Hindlimb muscle (tissue), 1 donor: ENCODE data around the gene ROPN1L. TPM values are rescaled to one million over a fixed set of nuclear protein-coding genes. Genes with fewer than 3 reads are reported as not detected.
"Not testable (repeated sequence)": the region's sequence is repeated elsewhere in the genome, so short reads cannot be mapped to it uniquely, and the experiment has no call there.

Experiments used
- DNase-seq: peaks from one replicate; pipeline ENCODE4 v3.0.0-alpha.2; 2013
- polyA plus RNA-seq: library from polyadenylated mRNA; unstranded; fragments of 120-200 nt; gene quantifications from one replicate; pipeline ENCODE4 v1.2.1, GENCODE V29; 2013; ENCODE audit not compliant: insufficient read length

The ROPN1L gene
- polyA plus RNA-seq: 0.25 TPM

GRCh38 chr5:10441083-10441991 lies at the start of gene ROPN1L:
TSS of gene ROPN1L (plus strand) at chr5:10441879. CDS start at chr5:10442168, 289 bp downstream.
- DNase-seq: peak; percentile 94

- not testable (repeated sequence) for DNase-seq
Measured at GRCh38 chr5:10392567-10393328, 48.9 kb upstream of the ROPN1L start.

GRCh38 chr5:10393491-10393890 lies 48.2 kb upstream of the ROPN1L start:
- no peak for DNase-seq

GRCh38 chr5:10396552-10396951 lies 45.1 kb upstream of the ROPN1L start:
- no peak for DNase-seq

- no peak for DNase-seq
Measured at GRCh38 chr5:10399839-10400238, 41.8 kb upstream of the ROPN1L start.

- no peak for DNase-seq
Measured at GRCh38 chr5:10400411-10400810, 41.3 kb upstream of the ROPN1L start.

GRCh38 chr5:10400831-10401230 lies 40.8 kb upstream of the ROPN1L start:
- no peak for DNase-seq

GRCh38 chr5:10401498-10401897 lies 40.2 kb upstream of the ROPN1L start:
- no peak for DNase-seq

- no peak for DNase-seq
Measured at GRCh38 chr5:10403829-10404228, 37.9 kb upstream of the ROPN1L start.

GRCh38 chr5:10406651-10407050 lies 35.0 kb upstream of the ROPN1L start:
- no peak for DNase-seq

GRCh38 chr5:10409504-10409903 lies 32.2 kb upstream of the ROPN1L start:
- no peak for DNase-seq

GRCh38 chr5:10410662-10411061 lies 31.0 kb upstream of the ROPN1L start:
- DNase-seq: no peak

- DNase-seq: no peak
Measured at GRCh38 chr5:10411336-10411735, 30.3 kb upstream of the ROPN1L start.

GRCh38 chr5:10416868-10417267 lies 24.8 kb upstream of the ROPN1L start:
- DNase-seq: no peak

GRCh38 chr5:10418654-10419345 lies 22.9 kb upstream of the ROPN1L start:
- no peak for DNase-seq

- no peak for DNase-seq
Measured at GRCh38 chr5:10420468-10420867, 21.2 kb upstream of the ROPN1L start.

- no peak for DNase-seq
Measured at GRCh38 chr5:10420932-10421331, 20.7 kb upstream of the ROPN1L start.

- no peak for DNase-seq
Measured at GRCh38 chr5:10421896-10422691, 19.6 kb upstream of the ROPN1L start.

- no peak for DNase-seq
Measured at GRCh38 chr5:10423022-10423421, 18.7 kb upstream of the ROPN1L start.

GRCh38 chr5:10424124-10424731 lies 17.5 kb upstream of the ROPN1L start:
- no peak for DNase-seq

- no peak for DNase-seq
Measured at GRCh38 chr5:10427201-10427600, 14.5 kb upstream of the ROPN1L start.

GRCh38 chr5:10427978-10428377 lies 13.7 kb upstream of the ROPN1L start:
- DNase-seq: no peak
